Measurements from ENCODE around the gene LRP1B. TPM values are rescaled to one million over a fixed set of nuclear protein-coding genes. Genes with fewer than 3 reads are reported as not detected.

The LRP1B gene
- polyA plus RNA-seq, 1 of the 3 experiments (the other 2 are of a cell fraction): 0.28 TPM

- no peak for TF ChIP-seq ZBTB33 (IDR thresholded peaks at IDR 0.05; ENCODE audit: borderline replicate concordance, low read depth)
- TF ChIP-seq PBX3 (IDR thresholded peaks at IDR 0.05): no peak
- no peak for TF ChIP-seq GABPA (IDR thresholded peaks at IDR 0.05; ENCODE audit: low read depth)
- no peak for TF ChIP-seq SMC3 (IDR thresholded peaks at IDR 0.05; ENCODE audit: low read depth, low read length)
- TF ChIP-seq NRF1 (IDR thresholded peaks at IDR 0.05; ENCODE audit: low read depth, low read length): no peak
- no peak for TF ChIP-seq REST (IDR thresholded peaks at IDR 0.05; ENCODE audit: low read depth, low read length)
- no peak for TF ChIP-seq MEF2A (IDR thresholded peaks at IDR 0.05; ENCODE audit: borderline replicate concordance, low read depth)
- no peak for TF ChIP-seq RXRA (IDR thresholded peaks at IDR 0.05; ENCODE audit: borderline replicate concordance, low read depth)
These were observed 1140.4 kb downstream of the LRP1B start (continued) for GRCh38 chr2:140990416-140990815.

- POLR2A ChIA-PET: no interaction called here
- H3K9me2 ChIP-seq: no peaks in the 10 kb centered on the region
- DNase-seq: no peak
These were observed 1142.2 kb downstream of the LRP1B start for GRCh38 chr2:140988597-140988996.

More at GRCh38 chr2:140988597-140988996, 1142.2 kb downstream of the LRP1B start:
- Histone ChIP-seq H3K9ac (no peak overlapping the region), H3F3A (replicated peaks; ENCODE audit: insufficient read depth) (peaks cover 11% of the 10 kb centered on the region), H3K27me3 (ENCODE audit: insufficient read depth) (no peaks in the 10 kb centered on the region), H4K20me1 (ENCODE audit: insufficient read depth) (no peaks in the 10 kb centered on the region), H3K27ac (ENCODE audit: low read depth in 2 of 2, low read length in 1 of 2) (peak overlapping the region in 1 of 2 experiments; percentile 49; a peak in 3 of 4 replicates), H3K9me3 (no peaks in the 10 kb centered on the region), H3K4me3 (ENCODE audit: low read depth in 2 of 2, low read length in 1 of 2) (no peak overlapping the region), H3K4me2 (no peak overlapping the region), H3K4me1 (ENCODE audit: control insufficient read depth in 1 of 2, insufficient read depth in 2 of 2, low read depth in 1 of 2, low read length in 1 of 2) (peaks cover 0 to 16% of the 10 kb centered on the region in 2 experiments; a peak in 2 of 4 replicates), H3K79me2 (ENCODE audit: insufficient read depth) (no peaks in the 10 kb centered on the region), H2AFZ (ENCODE audit: low read depth) (no peak overlapping the region), H3K36me3 (replicated peaks in 1 of 2; ENCODE audit: control insufficient read depth in 1 of 2, insufficient read depth in 2 of 2, low read length in 1 of 2) (no peaks in the 10 kb centered on the region)
- TF ChIP-seq SIN3A (IDR thresholded peaks at IDR 0.05; ENCODE audit: borderline replicate concordance, low read depth, low read length) (no peak), EP300 (IDR thresholded peaks at IDR 0.05; ENCODE audit: borderline replicate concordance in 1 of 2, low read depth in 1 of 2, low read length in 1 of 2) (peak in 1 of 2 experiments; percentile 75; a peak in 3 of 4 replicates), ZBTB33 (IDR thresholded peaks at IDR 0.05; ENCODE audit: borderline replicate concordance, low read depth) (no peak), PBX3 (IDR thresholded peaks at IDR 0.05) (peak; percentile 90), EZH2phosphoT487 (IDR thresholded peaks at IDR 0.05; ENCODE audit: borderline replicate concordance, low read depth) (no peak), FOSL2 (IDR thresholded peaks at IDR 0.05; ENCODE audit: borderline replicate concordance, low read depth) (peak; percentile 74), TCF12 (IDR thresholded peaks at IDR 0.05) (peak; percentile 82), JUND (IDR thresholded peaks at IDR 0.05) (peak; percentile 82), MEF2A (IDR thresholded peaks at IDR 0.05; ENCODE audit: borderline replicate concordance, low read depth) (peak; percentile 42; the same call in 1 of the 2 replicates), POLR2AphosphoS5 (IDR thresholded peaks at IDR 0.05; ENCODE audit: low read depth, low read length) (peak; percentile 37; the same call in 1 of the 2 replicates), TEAD4 (IDR thresholded peaks at IDR 0.05; ENCODE audit: borderline replicate concordance, insufficient read depth) (0 out of 2 replicates have a peak, but pooled peaks have one; percentile 8), RXRA (IDR thresholded peaks at IDR 0.05; ENCODE audit: borderline replicate concordance, low read depth) (peak; percentile 54), NFIC (IDR thresholded peaks at IDR 0.05; ENCODE audit: borderline replicate concordance) (peak; percentile 81), FOXM1 (IDR thresholded peaks at IDR 0.05; ENCODE audit: low read depth) (peak; percentile 66; the same call in 1 of the 2 replicates), GABPA (IDR thresholded peaks at IDR 0.05; ENCODE audit: low read depth) (no peak)
- CTCF ChIA-PET: no interaction called here
